GM12801 (cell line): ENCODE data around the gene TTR.

Experiments used
- CTCF ChIP-seq: IDR thresholded peaks from one replicate; pipeline ENCODE4 v1.5.1; 2011; ENCODE audit warnings: control low read depth; ENCODE audit not compliant: insufficient read length; ENCODE audit errors: extremely low read depth

Gene TTR

GRCh38 chr18:31555971-31556747, 35.5 kb upstream of the TTR start:
- no peak for TF ChIP-seq CTCF

- no peak for TF ChIP-seq CTCF
Observed at GRCh38 chr18:31557446-31557845, 34.2 kb upstream of the TTR start.

GRCh38 chr18:31558567-31558966, 33.1 kb upstream of the TTR start:
- no peak for TF ChIP-seq CTCF

- TF ChIP-seq CTCF: no peak
Observed at GRCh38 chr18:31562726-31563125, 29.0 kb upstream of the TTR start.

GRCh38 chr18:31563778-31564177, 27.9 kb upstream of the TTR start:
- no peak for TF ChIP-seq CTCF

- TF ChIP-seq CTCF: no peak
Observed at GRCh38 chr18:31565345-31565744, 26.3 kb upstream of the TTR start.

GRCh38 chr18:31565782-31566512, 25.7 kb upstream of the TTR start:
- TF ChIP-seq CTCF: no peak
